Glutamatergic neuron (in vitro differentiated cells): ENCODE measurements around the gene PTGER1. TPM values are rescaled to one million over a fixed set of nuclear protein-coding genes. Genes with fewer than 3 reads are reported as not detected.

Experiments
- DNase-seq: peaks from one replicate; pipeline ENCODE4 v3.0.0; 2022
- H3K27ac Mint-ChIP-seq: one replicate; pipeline ENCODE4 v1.8.0; 2020; ENCODE audit warnings: mild to moderate bottlenecking, mixed read lengths, inconsistent platforms; ENCODE audit not compliant: unreplicated experiment
- H3K27me3 Mint-ChIP-seq: one replicate; pipeline ENCODE4 v1.8.0; 2020; ENCODE audit warnings: mild to moderate bottlenecking, moderate library complexity, mixed read lengths, inconsistent platforms; ENCODE audit not compliant: unreplicated experiment
- H3K36me3 Mint-ChIP-seq: one replicate; pipeline ENCODE4 v1.8.0; 2020; ENCODE audit warnings: mild to moderate bottlenecking, mixed read lengths, inconsistent platforms; ENCODE audit not compliant: unreplicated experiment
- H3K4me1 Mint-ChIP-seq: one replicate; pipeline ENCODE4 v1.8.0; 2020; ENCODE audit warnings: mild to moderate bottlenecking, low read depth, mixed read lengths, inconsistent platforms; ENCODE audit not compliant: unreplicated experiment
- H3K4me3 Mint-ChIP-seq: one replicate; pipeline ENCODE4 v1.8.0; 2020; ENCODE audit warnings: mild to moderate bottlenecking, mixed read lengths, inconsistent platforms; ENCODE audit not compliant: unreplicated experiment
- H3K9me3 Mint-ChIP-seq: one replicate; pipeline ENCODE4 v1.8.0; 2020; ENCODE audit warnings: mild to moderate bottlenecking, moderate library complexity, mixed read lengths, inconsistent platforms; ENCODE audit not compliant: unreplicated experiment
- CTCF ChIP-seq: fragments of 200-600 bp; sonication (generic); IDR thresholded peaks from one replicate; pipeline ENCODE4 v1.5.0; 2021; ENCODE audit not compliant: partially characterized antibody, unreplicated experiment
- total RNA-seq: library from RNA; stranded (reverse); fragmentation: NEBNext Ultra II Directional; extraction: Animal tissue kit (Norgen Biotek cat#: 25700); gene quantifications from one replicate; pipeline ENCODE4 v1.2.1, GENCODE V29; 2021; ENCODE audit not compliant: unreplicated experiment

Gene PTGER1
- total RNA-seq, 1 donor from 2014 or later: 2.0 TPM

- Mint-ChIP-seq H3K4me1 (no peaks in the 10 kb centered on the region), H3K36me3 (no peaks in the 10 kb centered on the region), H3K27ac (no peak overlapping the region), H3K27me3 (peaks cover 2% of the 10 kb centered on the region), H3K9me3 (no peaks in the 10 kb centered on the region), H3K4me3 (no peak overlapping the region)
- TF ChIP-seq CTCF: no peak
- DNase-seq: no peak
Measured at GRCh38 chr19:14482172-14482941, 7.2 kb upstream of the PTGER1 start.

- Mint-ChIP-seq H3K4me3 (no peak overlapping the region), H3K36me3 (no peaks in the 10 kb centered on the region), H3K9me3 (peaks cover 5% of the 10 kb centered on the region), H3K27me3 (peaks cover 10% of the 10 kb centered on the region), H3K27ac (no peak overlapping the region), H3K4me1 (peaks cover 6% of the 10 kb centered on the region)
- no peak for DNase-seq
- no peak for TF ChIP-seq CTCF
Measured at GRCh38 chr19:14480700-14481079, 5.5 kb upstream of the PTGER1 start.

GRCh38 chr19:14479975-14480699 is 5.0 kb upstream of the PTGER1 start:
- Mint-ChIP-seq H3K27me3 (peaks cover 10% of the 10 kb centered on the region), H3K27ac (no peak overlapping the region), H3K4me3 (no peak overlapping the region), H3K36me3 (no peaks in the 10 kb centered on the region), H3K4me1 (peaks cover 6% of the 10 kb centered on the region), H3K9me3 (peaks cover 5% of the 10 kb centered on the region)
- peak; percentile 97 for TF ChIP-seq CTCF
- DNase-seq: peak; percentile 89

GRCh38 chr19:14479309-14479974 is 4.3 kb upstream of the PTGER1 start:
- DNase-seq: no peak
- no peak for TF ChIP-seq CTCF
- Mint-ChIP-seq H3K36me3 (no peaks in the 10 kb centered on the region), H3K9me3 (peaks cover 7% of the 10 kb centered on the region), H3K27ac (no peak overlapping the region), H3K4me1 (peaks cover 8% of the 10 kb centered on the region), H3K27me3 (peaks cover 10% of the 10 kb centered on the region), H3K4me3 (no peak overlapping the region)
